Measurements from ENCODE around the gene SPHKAP. TPM values are rescaled to one million over a fixed set of nuclear protein-coding genes. Genes with fewer than 3 reads are reported as not detected.

SPHKAP gene
- polyA plus RNA-seq, 2 of the 4 experiments (the other 2 are of a cell fraction): 0.01 TPM; not detected in 1

DNA sequence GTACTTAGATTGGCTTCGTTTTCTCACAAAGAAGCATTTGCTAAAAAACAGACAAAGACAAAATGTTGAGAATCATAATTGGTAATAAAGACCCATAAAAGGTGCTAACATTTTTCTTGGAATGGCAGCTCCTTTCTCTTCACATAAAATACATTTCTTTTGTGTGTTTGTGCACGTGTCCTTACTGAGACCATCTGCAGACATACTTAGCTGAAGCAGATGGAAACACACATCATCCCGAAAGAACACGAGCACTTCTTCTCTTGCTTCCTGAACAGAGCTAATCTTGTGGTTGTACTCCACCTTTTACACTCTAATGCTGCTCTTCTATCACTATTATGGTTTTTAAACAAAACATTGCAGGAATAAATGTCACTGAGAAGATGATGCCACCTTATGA is 142.5 kb downstream of the SPHKAP start:
- DNase-seq (ENCODE audit: low read depth in 1 of 2, low spot score in 1 of 2) (no peak), ATAC-seq (no peak), FAIRE-seq (no peak)
- ChIA-PET POLR2A (no interaction called here), CTCF (interaction anchor here (1.1 to 2.1 kb wide), 2 partner anchors 13 to 22 kb away, joined by 4 to 6 read pairs; no protein-coding TSS in a partner anchor)
- H3K9me3 ChIP-seq: no peaks in the 10 kb centered on the region
- no peak overlapping the region for H3K4me3 ChIP-seq
- TF ChIP-seq KDM1A (IDR thresholded peaks at IDR 0.05; ENCODE audit: low read depth) (no peak), CTCF (IDR thresholded peaks at IDR 0.05) (no peak), SMC3 (IDR thresholded peaks at IDR 0.05) (no peak), MAX (IDR thresholded peaks at IDR 0.05) (no peak), RFX5 (IDR thresholded peaks at IDR 0.05) (no peak), CBX8 (IDR thresholded peaks at IDR 0.05) (no peak), NFE2L2 (conservative IDR thresholded peaks at IDR 0.05; ENCODE audit: low read length) (no peak), ZFP36 (IDR thresholded peaks at IDR 0.05; ENCODE audit: borderline replicate concordance, partially characterized antibody) (no peak), ZC3H11A (IDR thresholded peaks at IDR 0.05) (no peak), FOSB (CRISPR knock-in tag; IDR thresholded peaks at IDR 0.05) (no peak), BHLHE40 (IDR thresholded peaks at IDR 0.05; ENCODE audit: low read depth, low read length) (no peak), FOXS1 (CRISPR knock-in tag; IDR thresholded peaks at IDR 0.05) (no peak), NPAS2 (CRISPR knock-in tag; IDR thresholded peaks at IDR 0.05; ENCODE audit: borderline replicate concordance) (no peak), ESRRA (IDR thresholded peaks at IDR 0.05; ENCODE audit: borderline replicate concordance, low read length) (no peak), RARB (CRISPR knock-in tag; IDR thresholded peaks at IDR 0.05) (no peak), TFCP2L1 (CRISPR knock-in tag; IDR thresholded peaks at IDR 0.05) (no peak)
- TF ChIP-seq, protein P1, sequence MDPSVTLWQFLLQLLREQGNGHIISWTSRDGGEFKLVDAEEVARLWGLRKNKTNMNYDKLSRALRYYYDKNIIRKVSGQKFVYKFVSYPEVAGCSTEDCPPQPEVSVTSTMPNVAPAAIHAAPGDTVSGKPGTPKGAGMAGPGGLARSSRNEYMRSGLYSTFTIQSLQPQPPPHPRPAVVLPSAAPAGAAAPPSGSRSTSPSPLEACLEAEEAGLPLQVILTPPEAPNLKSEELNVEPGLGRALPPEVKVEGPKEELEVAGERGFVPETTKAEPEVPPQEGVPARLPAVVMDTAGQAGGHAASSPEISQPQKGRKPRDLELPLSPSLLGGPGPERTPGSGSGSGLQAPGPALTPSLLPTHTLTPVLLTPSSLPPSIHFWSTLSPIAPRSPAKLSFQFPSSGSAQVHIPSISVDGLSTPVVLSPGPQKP (IDR thresholded peaks at IDR 0.05; ENCODE audit: low read depth, low read length): no peak
- TF ChIP-seq, protein P2, sequence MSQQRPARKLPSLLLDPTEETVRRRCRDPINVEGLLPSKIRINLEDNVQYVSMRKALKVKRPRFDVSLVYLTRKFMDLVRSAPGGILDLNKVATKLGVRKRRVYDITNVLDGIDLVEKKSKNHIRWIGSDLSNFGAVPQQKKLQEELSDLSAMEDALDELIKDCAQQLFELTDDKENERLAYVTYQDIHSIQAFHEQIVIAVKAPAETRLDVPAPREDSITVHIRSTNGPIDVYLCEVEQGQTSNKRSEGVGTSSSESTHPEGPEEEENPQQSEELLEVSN (IDR thresholded peaks at IDR 0.05; ENCODE audit: borderline replicate concordance, low read depth): no peak
- TF ChIP-seq, protein P3, sequence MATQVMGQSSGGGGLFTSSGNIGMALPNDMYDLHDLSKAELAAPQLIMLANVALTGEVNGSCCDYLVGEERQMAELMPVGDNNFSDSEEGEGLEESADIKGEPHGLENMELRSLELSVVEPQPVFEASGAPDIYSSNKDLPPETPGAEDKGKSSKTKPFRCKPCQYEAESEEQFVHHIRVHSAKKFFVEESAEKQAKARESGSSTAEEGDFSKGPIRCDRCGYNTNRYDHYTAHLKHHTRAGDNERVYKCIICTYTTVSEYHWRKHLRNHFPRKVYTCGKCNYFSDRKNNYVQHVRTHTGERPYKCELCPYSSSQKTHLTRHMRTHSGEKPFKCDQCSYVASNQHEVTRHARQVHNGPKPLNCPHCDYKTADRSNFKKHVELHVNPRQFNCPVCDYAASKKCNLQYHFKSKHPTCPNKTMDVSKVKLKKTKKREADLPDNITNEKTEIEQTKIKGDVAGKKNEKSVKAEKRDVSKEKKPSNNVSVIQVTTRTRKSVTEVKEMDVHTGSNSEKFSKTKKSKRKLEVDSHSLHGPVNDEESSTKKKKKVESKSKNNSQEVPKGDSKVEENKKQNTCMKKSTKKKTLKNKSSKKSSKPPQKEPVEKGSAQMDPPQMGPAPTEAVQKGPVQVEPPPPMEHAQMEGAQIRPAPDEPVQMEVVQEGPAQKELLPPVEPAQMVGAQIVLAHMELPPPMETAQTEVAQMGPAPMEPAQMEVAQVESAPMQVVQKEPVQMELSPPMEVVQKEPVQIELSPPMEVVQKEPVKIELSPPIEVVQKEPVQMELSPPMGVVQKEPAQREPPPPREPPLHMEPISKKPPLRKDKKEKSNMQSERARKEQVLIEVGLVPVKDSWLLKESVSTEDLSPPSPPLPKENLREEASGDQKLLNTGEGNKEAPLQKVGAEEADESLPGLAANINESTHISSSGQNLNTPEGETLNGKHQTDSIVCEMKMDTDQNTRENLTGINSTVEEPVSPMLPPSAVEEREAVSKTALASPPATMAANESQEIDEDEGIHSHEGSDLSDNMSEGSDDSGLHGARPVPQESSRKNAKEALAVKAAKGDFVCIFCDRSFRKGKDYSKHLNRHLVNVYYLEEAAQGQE (IDR thresholded peaks at IDR 0.05): no peak
- H3K4me2 ChIP-seq: no peak overlapping the region
- H3K27ac ChIP-seq: no peak overlapping the region
- WGBS (ENCODE audit: missing lambda C conversion rate): 43% methylated on average over 4 of the region's 4 CpGs
- no peaks in the 10 kb centered on the region for H3K4me1 ChIP-seq

GRCh38 chr2:228037915-228038314 is 143.6 kb downstream of the SPHKAP start:
- ChIA-PET POLR2A (no interaction called here), CTCF (no interaction called here)
- Histone ChIP-seq H3K4me3 (no peak overlapping the region), H3K4me1 (no peaks in the 10 kb centered on the region), H3K4me2 (no peak overlapping the region), H3K27ac (no peak overlapping the region), H3K9me3 (no peaks in the 10 kb centered on the region)
- WGBS (ENCODE audit: missing lambda C conversion rate): 19% methylated on average over 3 of the region's 3 CpGs
- FAIRE-seq (no peak), DNase-seq (ENCODE audit: low read depth in 1 of 2, low spot score in 1 of 2) (no peak), ATAC-seq (no peak)
- TF ChIP-seq ZFP36 (IDR thresholded peaks at IDR 0.05; ENCODE audit: borderline replicate concordance, partially characterized antibody) (no peak), EHMT2 (IDR thresholded peaks at IDR 0.05; ENCODE audit: low read depth) (no peak), SREBF2 (IDR thresholded peaks at IDR 0.05) (no peak), RAD21 (conservative IDR thresholded peaks at IDR 0.05 in 1 of 2, IDR thresholded peaks at IDR 0.05 in 1 of 2) (no peak), FOXS1 (CRISPR knock-in tag; IDR thresholded peaks at IDR 0.05) (no peak), EP300 (IDR thresholded peaks at IDR 0.05) (no peak), HOXB5 (CRISPR knock-in tag; IDR thresholded peaks at IDR 0.05) (no peak), ATOH8 (CRISPR knock-in tag; IDR thresholded peaks at IDR 0.05; ENCODE audit: low read depth) (no peak), EHF (CRISPR knock-in tag; IDR thresholded peaks at IDR 0.05) (no peak), PBX3 (IDR thresholded peaks at IDR 0.05) (no peak), TFCP2L1 (CRISPR knock-in tag; IDR thresholded peaks at IDR 0.05) (no peak)
- TF ChIP-seq, protein P1 (IDR thresholded peaks at IDR 0.05; ENCODE audit: low read depth, low read length): no peak

Data from A549 (cell line).